Measurements from ENCODE around the gene CCDC197. TPM values are rescaled to one million over a fixed set of nuclear protein-coding genes. Genes with fewer than 3 reads are reported as not detected.

Gene CCDC197
- total and polyA plus RNA-seq, 4 donors = not detected

DNA sequence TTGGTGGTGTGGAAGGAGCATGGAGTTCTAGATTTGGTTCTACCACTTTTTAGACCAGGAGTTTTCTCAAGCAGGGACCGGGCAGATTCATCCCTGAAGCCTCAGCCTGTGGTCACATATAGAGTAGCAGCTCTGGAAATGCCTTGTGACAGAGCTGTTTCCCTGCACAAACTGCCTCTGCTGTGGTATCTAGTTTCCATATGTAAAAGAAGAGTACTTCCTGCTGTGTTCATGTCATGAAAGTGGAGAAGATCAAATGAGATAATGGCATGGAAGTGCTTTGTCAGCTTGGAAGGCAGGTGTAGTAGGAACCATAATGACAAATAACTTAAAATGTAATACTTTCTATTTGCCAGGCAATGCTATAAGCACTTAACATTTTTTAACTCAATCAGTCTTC is 55.1 kb downstream of the CCDC197 start:
- peaks cover 7 to 71% (median 51%) of the 10 kb centered on the region in 4 donors for H3K36me3 ChIP-seq (ENCODE audit: control insufficient read depth in 4 of 4, insufficient read depth in 3 of 4, low read depth in 1 of 4, low read length in 3 of 4)
- H3K4me1 ChIP-seq (ENCODE audit: control insufficient read depth in 4 of 4, insufficient read depth in 4 of 4, low read length in 3 of 4) = peaks cover 3 to 18% (median 9%) of the 10 kb centered on the region in 4 donors
- no peak for DNase-seq (ENCODE audit: low spot score)
- H3K9ac ChIP-seq (ENCODE audit: low read depth in 1 of 2, low read length in 2 of 2) = no peak overlapping the region
- no peak for TF ChIP-seq NR2F2 (IDR thresholded peaks at IDR 0.05)
- TF ChIP-seq, protein P1, sequence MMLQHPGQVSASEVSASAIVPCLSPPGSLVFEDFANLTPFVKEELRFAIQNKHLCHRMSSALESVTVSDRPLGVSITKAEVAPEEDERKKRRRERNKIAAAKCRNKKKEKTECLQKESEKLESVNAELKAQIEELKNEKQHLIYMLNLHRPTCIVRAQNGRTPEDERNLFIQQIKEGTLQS (IDR thresholded peaks at IDR 0.05) = no peak
- TF ChIP-seq EGR1 (IDR thresholded peaks at IDR 0.05; ENCODE audit: low read depth in 2 of 2) = no peak
- no peak for TF ChIP-seq RAD21 (IDR thresholded peaks at IDR 0.05)
- TF ChIP-seq, protein P2, sequence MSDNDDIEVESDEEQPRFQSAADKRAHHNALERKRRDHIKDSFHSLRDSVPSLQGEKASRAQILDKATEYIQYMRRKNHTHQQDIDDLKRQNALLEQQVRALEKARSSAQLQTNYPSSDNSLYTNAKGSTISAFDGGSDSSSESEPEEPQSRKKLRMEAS (IDR thresholded peaks at IDR 0.05) = no peak
- TF ChIP-seq, protein P3, sequence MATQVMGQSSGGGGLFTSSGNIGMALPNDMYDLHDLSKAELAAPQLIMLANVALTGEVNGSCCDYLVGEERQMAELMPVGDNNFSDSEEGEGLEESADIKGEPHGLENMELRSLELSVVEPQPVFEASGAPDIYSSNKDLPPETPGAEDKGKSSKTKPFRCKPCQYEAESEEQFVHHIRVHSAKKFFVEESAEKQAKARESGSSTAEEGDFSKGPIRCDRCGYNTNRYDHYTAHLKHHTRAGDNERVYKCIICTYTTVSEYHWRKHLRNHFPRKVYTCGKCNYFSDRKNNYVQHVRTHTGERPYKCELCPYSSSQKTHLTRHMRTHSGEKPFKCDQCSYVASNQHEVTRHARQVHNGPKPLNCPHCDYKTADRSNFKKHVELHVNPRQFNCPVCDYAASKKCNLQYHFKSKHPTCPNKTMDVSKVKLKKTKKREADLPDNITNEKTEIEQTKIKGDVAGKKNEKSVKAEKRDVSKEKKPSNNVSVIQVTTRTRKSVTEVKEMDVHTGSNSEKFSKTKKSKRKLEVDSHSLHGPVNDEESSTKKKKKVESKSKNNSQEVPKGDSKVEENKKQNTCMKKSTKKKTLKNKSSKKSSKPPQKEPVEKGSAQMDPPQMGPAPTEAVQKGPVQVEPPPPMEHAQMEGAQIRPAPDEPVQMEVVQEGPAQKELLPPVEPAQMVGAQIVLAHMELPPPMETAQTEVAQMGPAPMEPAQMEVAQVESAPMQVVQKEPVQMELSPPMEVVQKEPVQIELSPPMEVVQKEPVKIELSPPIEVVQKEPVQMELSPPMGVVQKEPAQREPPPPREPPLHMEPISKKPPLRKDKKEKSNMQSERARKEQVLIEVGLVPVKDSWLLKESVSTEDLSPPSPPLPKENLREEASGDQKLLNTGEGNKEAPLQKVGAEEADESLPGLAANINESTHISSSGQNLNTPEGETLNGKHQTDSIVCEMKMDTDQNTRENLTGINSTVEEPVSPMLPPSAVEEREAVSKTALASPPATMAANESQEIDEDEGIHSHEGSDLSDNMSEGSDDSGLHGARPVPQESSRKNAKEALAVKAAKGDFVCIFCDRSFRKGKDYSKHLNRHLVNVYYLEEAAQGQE (IDR thresholded peaks at IDR 0.05) = no peak
- TF ChIP-seq JUND (IDR thresholded peaks at IDR 0.05) = no peak
- no peak for TF ChIP-seq HNF4G (IDR thresholded peaks at IDR 0.05)
- no peak for TF ChIP-seq YY1 (IDR thresholded peaks at IDR 0.05)
- TF ChIP-seq HNF4A (conservative IDR thresholded peaks at IDR 0.05) = no peak
- TF ChIP-seq GABPA (IDR thresholded peaks at IDR 0.05 in 1 of 2, conservative IDR thresholded peaks at IDR 0.05 in 1 of 2) = no peak
- no peak for TF ChIP-seq TAF1 (conservative IDR thresholded peaks at IDR 0.05)
- TF ChIP-seq, protein P4, sequence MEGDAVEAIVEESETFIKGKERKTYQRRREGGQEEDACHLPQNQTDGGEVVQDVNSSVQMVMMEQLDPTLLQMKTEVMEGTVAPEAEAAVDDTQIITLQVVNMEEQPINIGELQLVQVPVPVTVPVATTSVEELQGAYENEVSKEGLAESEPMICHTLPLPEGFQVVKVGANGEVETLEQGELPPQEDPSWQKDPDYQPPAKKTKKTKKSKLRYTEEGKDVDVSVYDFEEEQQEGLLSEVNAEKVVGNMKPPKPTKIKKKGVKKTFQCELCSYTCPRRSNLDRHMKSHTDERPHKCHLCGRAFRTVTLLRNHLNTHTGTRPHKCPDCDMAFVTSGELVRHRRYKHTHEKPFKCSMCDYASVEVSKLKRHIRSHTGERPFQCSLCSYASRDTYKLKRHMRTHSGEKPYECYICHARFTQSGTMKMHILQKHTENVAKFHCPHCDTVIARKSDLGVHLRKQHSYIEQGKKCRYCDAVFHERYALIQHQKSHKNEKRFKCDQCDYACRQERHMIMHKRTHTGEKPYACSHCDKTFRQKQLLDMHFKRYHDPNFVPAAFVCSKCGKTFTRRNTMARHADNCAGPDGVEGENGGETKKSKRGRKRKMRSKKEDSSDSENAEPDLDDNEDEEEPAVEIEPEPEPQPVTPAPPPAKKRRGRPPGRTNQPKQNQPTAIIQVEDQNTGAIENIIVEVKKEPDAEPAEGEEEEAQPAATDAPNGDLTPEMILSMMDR (IDR thresholded peaks at IDR 0.05; ENCODE audit: low read depth, low read length, missing input control) = no peak
- TF ChIP-seq SP1 (IDR thresholded peaks at IDR 0.05) = no peak
- TF ChIP-seq FOXA1 (IDR thresholded peaks at IDR 0.05) = no peak
- no peak for TF ChIP-seq RXRA (IDR thresholded peaks at IDR 0.05)
- TF ChIP-seq, protein P5, sequence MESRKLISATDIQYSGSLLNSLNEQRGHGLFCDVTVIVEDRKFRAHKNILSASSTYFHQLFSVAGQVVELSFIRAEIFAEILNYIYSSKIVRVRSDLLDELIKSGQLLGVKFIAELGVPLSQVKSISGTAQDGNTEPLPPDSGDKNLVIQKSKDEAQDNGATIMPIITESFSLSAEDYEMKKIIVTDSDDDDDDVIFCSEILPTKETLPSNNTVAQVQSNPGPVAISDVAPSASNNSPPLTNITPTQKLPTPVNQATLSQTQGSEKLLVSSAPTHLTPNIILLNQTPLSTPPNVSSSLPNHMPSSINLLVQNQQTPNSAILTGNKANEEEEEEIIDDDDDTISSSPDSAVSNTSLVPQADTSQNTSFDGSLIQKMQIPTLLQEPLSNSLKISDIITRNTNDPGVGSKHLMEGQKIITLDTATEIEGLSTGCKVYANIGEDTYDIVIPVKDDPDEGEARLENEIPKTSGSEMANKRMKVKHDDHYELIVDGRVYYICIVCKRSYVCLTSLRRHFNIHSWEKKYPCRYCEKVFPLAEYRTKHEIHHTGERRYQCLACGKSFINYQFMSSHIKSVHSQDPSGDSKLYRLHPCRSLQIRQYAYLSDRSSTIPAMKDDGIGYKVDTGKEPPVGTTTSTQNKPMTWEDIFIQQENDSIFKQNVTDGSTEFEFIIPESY (IDR thresholded peaks at IDR 0.05) = no peak
- TF ChIP-seq FOXA2 (IDR thresholded peaks at IDR 0.05) = no peak
- 89% methylated on average over 1 of the region's 1 CpG for WGBS
- H3K27ac ChIP-seq (ENCODE audit: low read depth in 1 of 2, low read length in 2 of 2) = no peak overlapping the region
- H3K9me3 ChIP-seq (ENCODE audit: control insufficient read depth in 4 of 4, low read length in 3 of 4) = no peaks in the 10 kb centered on the region
- no peak overlapping the region for H3K4me3 ChIP-seq (ENCODE audit: low read depth in 1 of 3, low read length in 3 of 3)
- no peaks in the 10 kb centered on the region for H3K27me3 ChIP-seq (ENCODE audit: control insufficient read depth in 4 of 4, insufficient read depth in 4 of 4, low read length in 3 of 4)
